ENCODE results near the gene CPED1.

The CPED1 gene

DNA sequence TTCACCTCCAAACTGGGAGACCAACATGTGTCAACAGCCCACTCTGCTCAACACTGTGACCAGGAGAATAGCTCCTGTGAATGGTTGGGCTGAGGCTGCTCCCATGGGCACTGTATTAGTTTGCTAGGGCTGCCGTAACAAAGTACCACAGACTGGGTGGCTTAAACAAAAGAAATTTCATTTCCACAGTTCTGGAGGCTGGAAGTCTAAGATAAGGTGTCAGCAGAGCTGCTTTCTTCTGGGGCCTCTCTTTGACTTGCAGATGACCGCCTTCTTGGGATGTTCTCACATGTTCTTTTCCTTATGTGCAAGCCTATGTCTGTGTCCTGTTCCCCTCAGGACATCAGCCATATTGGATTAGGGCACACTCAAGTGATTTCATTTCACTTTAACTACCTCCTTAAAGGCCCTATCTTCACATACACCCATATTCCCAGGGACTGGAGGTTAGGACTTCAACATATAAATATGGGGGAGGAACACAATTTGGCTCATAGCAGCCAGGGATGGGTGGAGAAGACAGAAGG, 90.3 kb downstream of the CPED1 start:
- TF ChIP-seq, protein P1, sequence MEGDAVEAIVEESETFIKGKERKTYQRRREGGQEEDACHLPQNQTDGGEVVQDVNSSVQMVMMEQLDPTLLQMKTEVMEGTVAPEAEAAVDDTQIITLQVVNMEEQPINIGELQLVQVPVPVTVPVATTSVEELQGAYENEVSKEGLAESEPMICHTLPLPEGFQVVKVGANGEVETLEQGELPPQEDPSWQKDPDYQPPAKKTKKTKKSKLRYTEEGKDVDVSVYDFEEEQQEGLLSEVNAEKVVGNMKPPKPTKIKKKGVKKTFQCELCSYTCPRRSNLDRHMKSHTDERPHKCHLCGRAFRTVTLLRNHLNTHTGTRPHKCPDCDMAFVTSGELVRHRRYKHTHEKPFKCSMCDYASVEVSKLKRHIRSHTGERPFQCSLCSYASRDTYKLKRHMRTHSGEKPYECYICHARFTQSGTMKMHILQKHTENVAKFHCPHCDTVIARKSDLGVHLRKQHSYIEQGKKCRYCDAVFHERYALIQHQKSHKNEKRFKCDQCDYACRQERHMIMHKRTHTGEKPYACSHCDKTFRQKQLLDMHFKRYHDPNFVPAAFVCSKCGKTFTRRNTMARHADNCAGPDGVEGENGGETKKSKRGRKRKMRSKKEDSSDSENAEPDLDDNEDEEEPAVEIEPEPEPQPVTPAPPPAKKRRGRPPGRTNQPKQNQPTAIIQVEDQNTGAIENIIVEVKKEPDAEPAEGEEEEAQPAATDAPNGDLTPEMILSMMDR (conservative IDR thresholded peaks at IDR 0.05) = no peak
- H3K27ac ChIP-seq = 0 out of 2 replicates have a peak overlapping the region, but pooled peaks have one; percentile 9

DNA sequence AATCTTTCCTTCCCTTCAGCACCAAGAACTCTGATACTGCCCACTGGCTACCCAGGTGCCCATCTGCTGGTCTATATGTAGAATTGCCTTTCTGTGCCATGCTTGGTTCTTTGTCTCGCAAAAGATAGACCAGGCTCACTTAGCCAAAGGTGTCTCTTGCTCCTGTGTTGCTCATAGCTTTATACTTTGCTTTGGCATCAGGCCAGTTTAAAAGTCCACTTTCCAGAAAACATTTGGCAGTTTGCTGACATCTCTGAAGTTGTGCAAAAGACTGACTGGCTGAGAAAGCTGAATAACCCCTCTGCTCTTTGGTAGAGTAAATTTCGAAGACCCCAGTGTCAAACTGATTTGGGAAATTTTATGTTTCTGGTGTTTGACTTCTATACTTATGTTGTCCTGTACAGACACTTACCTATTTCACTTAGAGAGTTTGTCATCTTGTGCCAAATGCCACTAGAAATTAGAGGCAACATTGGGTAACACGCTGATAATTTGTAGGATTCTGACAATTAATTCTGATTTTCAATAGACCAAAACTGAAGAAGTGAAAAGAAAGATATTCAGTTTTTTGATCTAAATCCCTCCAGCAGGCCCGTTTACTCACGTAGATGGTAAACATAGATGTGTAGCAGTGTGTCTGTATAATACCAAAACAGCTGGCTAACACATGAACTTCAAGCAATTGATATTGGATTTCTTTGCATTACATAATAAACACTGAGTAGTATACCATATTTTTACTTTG, 91.1 kb downstream of the CPED1 start:
- TF ChIP-seq, protein P1 (conservative IDR thresholded peaks at IDR 0.05) = peak; percentile 68
- H3K27ac ChIP-seq = 0 out of 2 replicates have a peak overlapping the region, but pooled peaks have one; percentile 9

DNA sequence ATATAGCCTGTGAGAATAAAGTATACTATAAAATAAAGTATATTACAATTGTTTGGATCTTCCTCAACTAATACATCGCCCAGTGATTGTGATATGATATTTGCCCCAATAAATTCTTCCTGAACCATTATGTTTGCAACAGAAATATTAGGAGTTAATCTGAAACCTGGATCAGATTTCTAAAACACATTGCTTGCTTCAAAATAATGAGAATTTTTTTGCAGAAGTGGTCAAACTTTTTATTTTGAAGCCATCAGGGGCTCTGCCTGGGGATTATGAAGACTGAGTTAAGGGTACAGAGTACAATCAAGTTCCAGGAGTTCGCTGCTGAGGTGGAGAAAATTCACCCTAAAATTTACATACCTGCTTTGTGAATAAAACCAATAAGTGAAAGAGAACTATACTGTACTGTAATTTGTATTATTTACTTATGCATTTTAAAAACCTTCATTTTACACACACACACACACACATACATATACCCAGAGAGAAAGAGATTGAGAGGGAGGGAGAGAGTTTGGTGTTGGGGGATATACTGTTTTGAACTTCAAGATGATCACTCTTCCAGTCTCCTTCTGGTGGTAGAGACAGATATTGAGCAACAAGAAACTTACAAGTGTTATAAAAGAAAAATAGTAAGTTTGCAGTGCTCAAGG, 91.9 kb downstream of the CPED1 start:
- TF ChIP-seq, protein P1 (conservative IDR thresholded peaks at IDR 0.05) = no peak
- H3K27ac ChIP-seq = 0 out of 2 replicates have a peak overlapping the region, but pooled peaks have one; percentile 9

DNA sequence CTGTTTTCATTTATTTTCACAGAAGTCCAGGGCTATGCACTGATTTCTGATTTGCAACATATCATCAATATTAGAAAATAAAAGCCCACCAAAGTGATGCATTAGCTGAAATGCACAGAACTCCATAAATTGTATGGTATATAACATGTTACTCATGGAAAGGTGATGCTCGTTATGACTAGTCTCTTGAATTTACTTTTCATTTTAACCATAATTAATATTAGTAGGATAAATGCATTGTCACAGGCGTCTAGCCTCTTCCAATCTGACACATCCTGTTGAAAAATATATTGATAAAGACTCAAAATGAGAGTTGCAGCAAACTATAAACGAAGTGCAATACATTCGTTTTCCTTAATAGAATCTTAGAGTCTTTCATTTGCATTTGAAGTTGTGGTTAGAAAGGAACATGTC, 92.4 kb downstream of the CPED1 start:
- TF ChIP-seq, protein P1 (conservative IDR thresholded peaks at IDR 0.05) = no peak
- H3K27ac ChIP-seq = no peak overlapping the region

DNA sequence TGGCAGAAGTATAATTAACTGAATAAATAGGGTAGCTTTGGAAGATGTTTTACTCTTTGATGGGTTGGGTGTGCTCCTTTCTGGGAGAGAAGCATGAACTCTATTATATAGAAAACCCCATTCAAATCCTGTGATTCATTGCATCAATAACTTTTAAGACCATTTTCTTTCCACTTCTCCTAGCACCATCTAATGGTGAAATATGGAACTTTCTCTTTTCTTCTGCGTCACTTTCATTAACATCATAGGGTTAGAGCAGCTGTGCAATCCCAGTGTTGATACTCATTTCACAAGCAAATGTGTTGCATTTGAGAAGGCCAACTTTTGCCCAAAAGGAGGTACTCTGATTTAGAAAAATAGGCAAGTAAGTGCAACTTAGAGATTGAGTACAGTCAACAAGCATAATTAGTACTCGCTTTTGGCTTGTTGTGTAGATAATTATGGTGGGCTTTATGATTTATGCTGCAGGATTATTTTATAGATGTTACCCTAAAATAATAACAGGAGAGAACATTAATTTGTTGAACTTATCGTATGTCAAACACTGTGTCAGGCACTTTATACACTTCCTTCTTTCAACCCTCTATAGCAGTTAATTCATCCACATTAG, 92.9 kb downstream of the CPED1 start:
- TF ChIP-seq, protein P1 (conservative IDR thresholded peaks at IDR 0.05) = peak; percentile 88
- no peak overlapping the region for H3K27ac ChIP-seq

DNA sequence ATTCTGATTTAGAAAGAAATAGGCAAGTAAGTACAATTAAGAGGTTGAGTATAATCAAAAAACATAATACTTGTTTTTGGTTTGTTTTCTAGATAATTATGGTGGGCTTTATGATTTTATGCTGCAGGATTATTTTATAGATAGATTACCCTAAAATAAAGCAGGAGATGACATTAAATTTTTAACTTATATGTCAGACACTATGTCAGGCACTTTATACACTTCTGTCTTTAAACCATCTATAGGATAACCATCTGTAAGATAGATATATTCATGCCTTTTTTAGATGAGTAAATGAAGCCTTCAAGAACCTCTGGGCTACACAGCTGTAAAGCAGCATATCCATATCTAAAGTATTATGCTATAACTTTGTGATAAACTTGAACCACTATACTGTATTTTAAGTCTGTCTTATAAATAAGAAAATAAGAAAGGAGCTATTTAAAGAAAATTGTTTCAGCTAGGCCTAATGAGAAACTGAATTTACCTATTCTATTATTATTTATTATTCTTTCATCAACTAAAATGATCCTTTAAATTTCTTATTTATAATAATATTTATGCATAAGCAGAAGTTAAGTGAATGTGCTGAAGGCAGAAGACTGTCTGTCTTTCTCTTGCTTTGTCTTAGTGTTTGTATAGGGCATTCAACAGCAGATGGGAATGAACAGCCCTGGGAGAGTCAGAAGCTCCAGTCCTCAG, 94.0 kb downstream of the CPED1 start:
- no peak overlapping the region for H3K27ac ChIP-seq
- TF ChIP-seq, protein P1 (conservative IDR thresholded peaks at IDR 0.05) = no peak
